Activated T-cell treated with anti-CD3 and anti-CD28 coated beads, Interleukin-2, amount 50 U/mL, for 1 hour (primary cell): ENCODE results near the gene SS18L1.
A peak's percentile ranks its signal among the peaks of the same experiment; 100 is the strongest.

ENCODE experiments used
- DNase-seq: peaks from one replicate; pipeline ENCODE4 v3.0.0-alpha.2; 2020

The SS18L1 gene

DNA sequence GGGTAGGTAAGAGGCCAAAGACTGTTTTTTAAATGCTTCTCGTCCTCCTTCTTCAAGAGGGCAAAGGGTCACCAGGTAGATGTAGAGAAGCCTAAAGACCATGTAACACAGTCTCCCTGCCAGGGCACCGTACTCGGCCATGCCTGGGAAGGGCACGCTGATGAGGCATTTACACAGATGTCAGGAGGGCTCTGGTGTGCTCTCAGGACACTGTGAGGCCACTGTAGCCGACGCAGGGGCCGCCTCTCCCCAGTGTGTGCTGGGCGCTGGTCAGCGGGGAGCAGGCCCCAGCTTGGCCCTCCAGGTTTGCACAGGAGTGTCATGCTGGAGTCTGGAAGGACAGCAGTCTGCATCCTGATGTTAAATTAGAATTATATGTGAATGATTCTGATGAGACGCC, 32.1 kb downstream of the SS18L1 start:
- DNase-seq, result no peak

DNA sequence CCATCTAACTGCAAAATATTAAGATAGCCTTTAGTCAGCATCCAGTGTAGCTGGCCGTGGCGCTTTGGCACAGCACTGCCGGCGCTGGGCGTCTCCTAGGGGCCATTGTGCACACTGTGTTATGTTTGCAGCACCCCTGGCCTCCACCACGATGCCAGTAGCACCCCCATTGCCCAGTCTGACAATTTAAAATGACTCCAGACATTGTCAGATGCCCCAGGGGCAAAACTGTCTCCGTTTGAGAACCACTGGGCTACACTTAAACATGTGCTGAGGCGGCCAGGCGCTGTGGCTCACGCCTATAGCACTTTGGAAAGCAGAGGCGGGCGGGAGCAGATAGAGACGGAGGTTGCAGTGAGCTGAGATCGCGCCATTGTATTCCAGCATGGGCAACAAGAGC, 33.3 kb downstream of the SS18L1 start:
- DNase-seq, result no peak

DNA sequence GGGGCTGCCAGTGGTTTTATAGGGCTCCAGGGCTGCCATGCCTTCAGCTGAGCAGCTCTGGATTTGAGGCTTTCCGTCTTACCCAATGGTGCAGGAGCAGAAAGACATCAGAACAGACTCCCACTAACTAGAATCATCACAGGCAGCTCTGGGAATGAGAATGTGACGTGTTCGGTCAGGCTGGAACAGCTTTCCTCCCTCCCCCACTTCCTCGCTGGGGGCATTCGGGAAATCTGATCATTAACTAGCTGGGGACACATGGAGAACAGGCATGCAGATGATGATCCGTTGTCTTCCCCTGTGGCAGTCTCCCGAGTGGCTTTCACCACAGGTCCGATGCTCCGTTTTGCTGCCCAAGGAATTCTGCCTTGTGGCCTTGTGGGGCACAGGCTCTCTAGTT, 33.7 kb downstream of the SS18L1 start:
- no peak for DNase-seq

DNA sequence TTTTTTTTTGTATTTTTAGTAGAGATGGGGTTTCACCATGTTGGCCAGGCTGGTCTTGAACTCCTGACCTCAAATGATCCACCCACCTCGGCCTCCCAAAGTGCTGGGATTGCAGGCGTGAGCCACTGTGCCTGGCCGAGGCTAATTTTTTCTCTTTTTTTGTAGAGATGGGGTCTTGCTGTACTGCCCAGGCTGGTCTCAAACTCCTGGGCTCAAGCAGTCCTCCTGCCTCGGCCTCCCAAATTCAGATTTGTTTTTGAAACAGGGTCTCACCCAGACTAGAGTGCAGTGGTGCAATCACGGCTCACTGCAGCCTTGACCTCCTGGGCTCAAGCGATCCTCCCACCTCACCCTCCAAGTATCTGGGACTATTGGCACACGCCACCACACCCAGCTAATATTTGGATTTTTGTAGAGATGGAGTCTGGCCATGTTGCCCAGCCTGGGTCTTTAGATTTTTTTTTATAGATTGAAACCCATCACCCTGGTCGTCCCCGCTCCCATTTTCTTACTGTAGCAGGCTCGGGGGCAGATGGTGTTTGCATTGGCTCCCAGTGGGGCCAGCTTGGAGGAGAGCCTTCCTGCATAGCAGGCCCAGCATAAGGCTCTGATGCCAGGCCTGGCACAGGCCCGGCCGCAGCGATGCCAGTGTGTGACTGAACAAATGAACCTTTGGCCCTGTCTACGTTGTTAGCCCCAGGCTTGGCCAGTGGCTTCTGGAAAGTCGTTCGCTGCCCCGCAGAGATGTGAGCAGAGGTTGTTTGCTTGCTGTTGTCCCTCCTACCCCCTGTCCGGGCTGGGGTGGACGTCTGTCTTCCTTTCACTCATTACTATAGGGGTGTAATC, 35.0 kb downstream of the SS18L1 start:
- DNase-seq, result no peak

DNA sequence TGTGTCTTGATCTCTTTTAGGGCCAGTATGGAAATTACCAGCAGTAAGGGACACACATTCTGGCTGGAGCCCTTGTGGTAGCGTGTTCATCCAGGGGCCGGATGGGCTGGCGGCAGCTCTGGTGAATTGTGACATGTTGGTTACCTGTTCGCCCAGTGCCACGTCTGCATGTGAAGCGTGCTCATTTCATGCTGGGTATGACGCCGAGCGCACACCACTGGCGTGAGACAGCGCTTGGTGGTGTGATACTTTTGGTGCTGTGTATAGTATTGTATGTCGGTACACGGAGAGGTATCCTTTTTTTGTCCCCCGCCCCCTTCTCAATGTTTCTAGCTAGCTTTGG, 35.6 kb downstream of the SS18L1 start:
- no peak for DNase-seq

DNA sequence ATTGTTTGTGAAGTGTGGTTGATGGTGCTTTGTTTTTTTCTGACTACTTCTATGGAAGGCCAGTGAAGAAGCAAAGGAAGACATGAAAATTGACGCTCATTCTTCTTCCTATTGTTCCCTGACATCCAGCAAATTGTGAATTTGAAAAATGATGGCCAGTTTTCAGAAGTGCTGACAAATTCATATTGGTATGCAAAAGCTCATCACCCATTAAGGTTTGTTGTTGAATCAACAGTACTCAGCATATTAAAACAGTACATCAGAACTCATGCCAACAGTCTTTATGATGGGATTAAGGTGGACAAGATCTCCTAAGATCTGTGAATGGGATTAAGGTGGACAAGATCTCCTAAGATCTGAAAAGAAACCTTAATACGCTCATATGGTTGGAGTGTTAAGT, 38.2 kb downstream of the SS18L1 start:
- DNase-seq, result no peak

DNA sequence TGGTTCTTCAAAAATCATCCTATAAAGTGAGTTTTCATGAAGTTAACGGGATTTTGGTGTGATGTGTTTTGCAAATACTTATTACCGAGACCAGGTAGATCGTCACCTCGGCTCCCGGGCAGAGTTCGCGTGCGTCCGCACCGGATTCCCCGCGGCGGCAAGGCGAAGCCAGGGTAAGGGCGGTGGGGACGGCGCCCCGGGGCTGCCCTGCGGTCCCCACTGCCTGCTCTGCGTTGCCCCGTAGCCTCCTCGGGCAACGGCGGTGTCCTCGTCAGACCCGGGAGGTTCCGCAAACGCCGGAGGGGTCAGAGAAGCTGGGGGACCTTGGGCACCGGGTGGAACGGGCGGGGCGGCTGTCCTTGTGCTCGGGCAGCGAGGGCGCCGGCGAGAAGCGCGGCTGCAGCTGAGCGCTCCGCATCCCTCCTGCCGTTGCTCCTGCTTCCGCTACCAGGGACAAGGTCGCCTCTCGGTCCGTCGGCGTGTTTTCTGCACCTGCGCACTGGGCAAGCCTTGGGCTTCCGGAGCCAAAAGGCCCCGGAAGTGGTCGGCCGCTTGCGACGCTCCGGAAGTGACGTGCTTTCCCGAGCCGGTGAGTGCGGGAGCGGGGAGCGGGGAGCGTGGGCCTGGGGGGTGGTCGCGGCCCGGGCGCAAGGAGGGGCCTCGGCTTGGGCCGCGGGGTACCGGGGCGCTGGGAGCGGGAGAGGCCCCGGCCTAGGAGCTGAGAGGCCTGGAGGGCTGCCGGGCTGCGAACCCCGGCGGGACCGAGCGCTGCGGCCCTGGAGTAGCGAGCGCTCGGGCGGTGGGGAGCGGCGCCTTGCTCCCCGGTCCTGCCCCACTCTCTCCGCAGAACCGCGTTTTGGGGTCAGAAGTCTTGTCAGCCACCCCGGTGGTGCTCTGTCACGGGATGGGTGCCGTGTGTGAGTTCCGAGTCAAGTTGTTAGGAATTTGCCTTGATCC, 39.2 kb downstream of the SS18L1 start, which contains the start of gene MTG2:
TSS of gene MTG2 (plus strand) at position 560 of the 957 bp plus-strand sequence. CDS start 10,393 bp downstream, outside the sequence.
- peak; percentile 90 for DNase-seq

DNA sequence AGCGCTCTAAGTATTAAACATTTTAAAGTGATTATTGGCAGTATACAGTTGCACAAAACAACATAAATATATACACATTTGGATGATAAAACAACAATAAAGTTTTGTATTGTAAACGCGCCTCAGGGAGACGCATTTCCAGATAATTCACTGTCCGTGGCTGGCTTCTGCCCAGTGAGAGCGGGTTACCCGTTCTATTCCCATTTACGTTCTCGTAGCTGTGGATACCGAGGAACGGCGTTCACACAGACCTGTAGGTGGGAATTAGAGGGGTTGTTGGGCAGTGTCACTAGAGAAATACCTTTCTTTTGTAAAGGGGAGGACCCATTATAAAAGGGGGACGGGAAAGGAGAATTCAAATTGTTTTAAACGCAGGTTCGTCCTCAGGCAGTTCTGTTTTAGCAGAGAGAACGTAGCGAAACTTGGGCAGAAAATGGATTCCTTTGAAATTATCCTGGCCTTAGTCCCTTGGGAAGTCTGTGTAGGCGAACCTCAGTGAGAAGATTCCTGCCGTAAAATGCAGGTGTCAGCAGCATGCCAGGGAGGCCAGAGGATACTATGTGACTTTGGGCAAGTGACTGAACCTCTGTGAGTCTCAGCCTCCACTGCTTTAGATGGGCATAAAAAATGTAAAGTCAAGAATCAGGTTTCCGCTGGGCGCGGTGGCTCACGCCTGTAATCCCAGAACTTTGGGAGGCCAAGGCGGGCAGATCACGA, 40.0 kb downstream of the SS18L1 start:
- DNase-seq, result no peak

DNA sequence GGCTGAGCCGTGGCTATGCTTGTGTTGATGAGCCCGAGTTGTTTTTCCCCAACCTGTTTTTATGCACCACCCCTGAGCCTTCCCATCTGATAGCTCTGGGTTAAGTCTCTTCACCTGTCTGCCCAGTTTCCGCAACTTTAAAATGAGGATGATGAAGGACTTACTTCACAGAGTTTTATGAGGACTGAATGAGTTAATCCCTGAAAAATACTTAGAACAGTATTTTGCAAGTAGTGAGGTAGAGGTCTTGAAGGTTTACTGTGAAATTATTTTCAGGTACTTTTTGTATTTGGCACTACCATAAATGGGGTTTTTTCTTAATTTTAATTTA, 42.5 kb downstream of the SS18L1 start:
- DNase-seq, result no peak

DNA sequence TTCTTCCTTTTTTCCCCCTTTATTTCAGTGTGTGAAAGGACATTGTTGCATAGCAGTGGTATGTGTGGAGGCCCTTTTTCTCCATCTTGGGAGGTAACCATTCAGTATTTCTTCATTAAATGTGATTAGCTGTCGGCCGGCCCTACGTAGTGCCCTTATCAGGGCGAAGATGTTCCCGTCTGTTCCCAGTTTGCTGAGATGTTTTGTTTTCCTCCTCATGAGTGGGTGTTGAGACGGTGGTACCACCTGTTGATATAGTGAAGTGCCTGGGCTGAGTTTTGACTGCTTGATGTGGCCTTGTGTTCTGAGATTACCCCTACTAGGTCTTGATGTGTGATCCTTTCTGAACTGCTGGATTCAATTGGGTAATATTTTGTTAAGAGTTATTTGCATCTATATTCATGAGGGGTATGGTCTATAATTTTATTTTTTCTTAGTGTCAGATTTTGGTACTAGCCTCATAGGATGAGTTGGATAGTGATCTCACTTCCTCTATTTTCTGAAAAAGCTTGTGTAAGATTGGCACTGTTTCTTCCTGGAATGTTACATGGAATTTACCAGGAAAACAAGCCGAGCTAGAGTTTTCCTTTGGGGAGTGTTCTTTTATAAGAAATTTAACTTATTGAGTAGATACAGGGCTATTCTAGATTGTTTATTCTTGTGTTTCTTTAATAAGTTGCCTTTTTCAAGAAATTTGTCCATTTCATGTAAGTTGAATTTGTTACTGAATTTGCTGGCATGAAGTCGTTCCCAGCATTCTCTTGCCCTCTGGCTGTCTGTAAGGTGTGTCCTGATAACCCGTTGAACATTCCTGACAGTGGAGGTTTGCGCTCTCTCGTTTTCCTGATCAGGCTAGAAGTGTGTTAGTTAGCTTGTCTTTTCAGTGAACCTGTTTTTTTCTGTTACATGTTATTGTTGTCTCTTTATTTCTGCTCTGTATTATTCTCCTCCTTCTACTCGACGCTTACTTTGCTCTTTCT, 43.6 kb downstream of the SS18L1 start:
- no peak for DNase-seq

DNA sequence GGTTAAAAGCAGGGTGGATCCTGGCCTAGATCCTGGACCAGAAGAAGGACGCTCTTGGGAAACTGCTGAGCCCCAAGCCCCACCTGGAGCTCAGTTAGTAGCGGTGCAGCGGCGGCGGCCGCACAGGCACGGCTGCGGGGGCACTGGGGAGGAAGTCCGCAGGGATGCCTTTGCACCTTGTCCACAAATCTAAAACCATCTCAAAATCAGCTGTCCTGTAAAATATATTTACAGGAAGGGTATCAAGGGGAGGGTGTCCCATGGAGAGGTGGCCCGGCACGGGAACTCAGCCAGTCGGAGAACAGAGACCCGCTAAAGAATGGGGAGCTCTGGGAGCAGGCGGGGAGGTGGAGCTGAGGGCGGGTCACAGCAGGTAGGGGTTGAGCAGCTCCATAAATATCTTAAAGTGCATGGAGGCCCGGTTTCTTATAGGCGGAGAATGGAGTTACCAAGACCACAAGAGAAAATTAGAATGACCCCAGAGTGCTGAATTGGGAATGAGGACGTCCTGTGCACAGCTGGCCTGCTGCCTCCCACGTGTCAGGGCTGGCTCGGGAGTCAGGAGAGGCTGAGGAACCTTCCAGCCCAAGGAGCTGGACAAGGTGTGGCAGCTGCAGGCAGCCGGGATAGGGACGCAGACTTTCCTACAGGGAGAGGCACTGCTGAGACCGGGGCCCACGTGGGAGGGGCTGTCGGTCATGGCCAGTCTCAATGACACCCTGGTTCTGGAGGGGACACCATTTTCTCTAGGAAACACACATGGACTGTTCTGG, 47.3 kb downstream of the SS18L1 start:
- no peak for DNase-seq

DNA sequence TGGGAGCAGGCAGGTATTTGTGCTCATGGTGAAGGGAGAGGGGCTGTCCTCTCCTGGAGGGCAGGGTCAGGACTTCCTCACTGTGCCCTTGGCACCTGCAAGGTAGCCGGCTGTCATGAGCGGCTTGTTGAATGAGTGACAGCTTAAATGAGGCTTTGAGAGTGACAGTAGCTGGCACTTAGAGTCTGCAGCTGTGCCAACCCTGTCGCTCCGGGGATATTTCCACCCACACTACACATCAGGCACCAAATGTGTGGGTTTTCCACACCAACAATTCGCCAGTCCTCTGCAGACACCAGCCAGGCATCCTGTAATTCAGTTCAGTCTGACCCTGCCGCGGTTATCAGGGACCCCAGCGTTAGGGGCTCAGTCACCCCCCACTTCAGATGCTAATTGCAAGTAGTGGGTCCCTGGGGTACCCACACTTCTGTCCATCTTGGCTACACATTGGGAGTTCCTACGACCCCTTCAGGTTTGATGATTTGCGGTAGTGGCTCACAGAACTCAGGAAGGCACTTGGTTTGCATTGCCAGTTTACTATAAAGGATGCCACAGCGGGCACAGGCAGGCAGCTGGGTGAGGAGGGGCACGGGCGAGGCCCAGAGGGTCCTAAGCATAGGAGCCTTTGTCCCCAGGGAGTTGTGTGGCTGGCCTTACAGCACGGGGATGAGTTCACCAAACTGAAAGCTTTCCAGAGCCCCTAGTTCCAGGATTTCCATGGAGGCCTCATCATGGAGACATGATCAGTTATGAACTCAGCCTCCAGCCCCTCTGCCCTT, 48.4 kb downstream of the SS18L1 start:
- DNase-seq, result no peak

DNA sequence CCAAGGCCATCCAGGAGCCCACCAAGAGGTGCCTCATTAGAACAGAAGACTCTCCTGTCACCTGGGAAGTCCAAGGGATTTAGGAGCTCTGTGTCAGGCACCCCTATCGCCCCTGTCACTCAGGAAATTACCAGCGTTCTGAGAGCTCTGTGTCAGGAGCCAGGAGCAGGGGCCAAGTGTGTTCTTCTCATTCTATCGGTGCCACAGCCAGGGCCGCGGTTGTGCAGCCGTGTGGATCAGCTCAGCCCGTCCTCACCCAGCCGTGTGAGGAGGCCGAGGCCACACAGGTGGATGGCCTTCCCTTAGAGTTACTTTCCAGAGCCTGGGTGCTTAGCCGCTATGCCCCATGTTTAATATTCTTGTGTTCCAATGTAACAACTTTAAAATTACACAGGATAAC, 49.1 kb downstream of the SS18L1 start:
- DNase-seq, result no peak

DNA sequence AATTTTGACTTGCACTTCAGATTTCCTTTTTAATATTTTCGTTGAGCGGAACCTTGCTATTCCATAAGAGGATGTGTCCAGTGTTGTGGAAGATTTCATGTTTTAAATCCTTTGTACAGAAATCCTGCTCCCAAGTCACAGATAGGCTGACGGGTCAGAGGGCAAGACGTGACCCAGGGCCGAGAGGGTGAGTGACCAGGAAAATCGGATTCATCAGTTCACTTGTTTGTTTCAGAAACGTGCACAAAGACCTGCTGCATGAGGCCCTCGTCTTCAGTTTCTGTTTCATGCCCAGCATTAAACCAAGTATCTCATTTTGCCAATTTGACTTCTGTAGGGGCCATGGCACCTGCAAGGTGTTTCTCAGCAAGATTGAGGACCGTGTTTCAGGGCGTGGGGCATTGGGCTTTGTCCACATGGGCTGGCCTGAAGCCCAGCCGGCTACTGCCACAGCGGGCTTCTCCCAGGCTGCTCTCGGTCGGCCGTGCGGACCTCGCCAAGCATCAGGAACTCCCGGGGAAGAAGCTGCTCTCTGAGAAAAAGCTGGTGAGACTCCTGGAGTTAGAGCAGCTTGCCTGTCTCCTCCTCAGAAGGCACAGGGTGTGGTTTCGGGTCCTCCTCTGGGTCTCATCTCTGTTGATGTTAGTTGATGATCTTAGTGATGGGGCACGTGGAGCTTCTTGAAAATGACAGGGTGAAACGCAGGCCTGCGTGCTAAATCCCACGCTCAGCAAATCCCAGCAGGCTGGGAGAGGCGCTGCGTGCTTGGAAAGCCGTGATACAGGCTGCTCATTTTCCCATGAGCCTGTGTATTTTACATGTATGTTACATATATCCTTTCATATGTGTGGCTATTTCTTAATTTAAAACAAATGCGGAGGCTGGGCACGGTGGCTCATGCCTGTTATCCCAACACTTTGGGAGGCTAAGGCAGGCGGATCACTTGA, 49.8 kb downstream of the SS18L1 start:
- no peak for DNase-seq

DNA sequence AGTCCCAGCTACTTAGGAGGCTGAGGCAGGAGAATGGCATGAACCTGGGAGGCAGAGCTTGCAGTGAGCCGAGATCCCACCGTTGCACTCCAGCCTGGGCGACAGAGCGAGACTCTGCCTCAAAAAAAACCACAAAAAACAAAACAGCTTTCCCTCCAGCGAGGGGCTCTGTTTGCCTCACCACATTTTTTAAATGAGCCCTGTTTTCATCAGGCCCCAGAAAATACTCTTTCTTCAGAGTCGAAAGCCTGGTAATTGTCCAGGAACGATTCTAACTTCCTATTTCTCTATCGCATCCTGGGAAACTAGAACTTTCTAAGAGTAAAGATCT, 51.5 kb downstream of the SS18L1 start:
- DNase-seq, result no peak

DNA sequence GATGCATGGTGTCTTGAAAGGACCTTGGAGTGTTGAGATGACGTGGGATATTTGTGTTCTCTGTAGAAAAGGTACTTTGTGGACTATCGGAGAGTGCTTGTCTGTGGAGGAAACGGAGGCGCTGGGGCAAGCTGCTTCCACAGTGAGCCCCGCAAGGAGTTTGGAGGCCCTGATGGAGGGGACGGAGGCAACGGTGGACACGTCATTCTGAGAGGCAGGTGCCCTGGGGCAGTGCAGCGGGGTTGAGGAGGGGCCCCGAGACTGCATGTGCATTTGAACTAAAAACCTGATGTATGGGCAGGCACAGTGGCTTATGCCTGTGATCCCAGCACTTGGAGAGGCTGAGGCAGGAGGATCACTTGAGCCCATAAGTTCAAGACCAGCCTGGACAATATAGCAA, 52.2 kb downstream of the SS18L1 start:
- DNase-seq, result no peak

DNA sequence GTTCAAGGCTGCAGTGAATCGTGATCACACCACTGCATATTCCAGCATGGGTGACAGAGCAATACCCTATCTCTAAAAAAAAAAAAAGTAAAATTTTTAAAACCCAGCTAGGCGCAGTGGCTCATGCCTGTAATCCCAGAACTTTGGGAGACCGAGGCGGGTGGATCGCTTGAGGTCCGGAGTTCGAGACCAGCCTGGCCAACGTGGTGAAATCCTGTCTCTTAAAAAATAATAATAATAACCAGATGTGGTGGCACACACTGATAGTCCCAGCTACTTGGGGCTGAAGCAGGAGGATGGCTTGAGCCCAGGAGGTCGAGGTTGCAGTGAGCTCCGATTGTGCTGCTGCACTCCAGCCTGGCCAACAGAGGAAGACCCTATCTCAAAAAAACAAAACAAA, 52.7 kb downstream of the SS18L1 start:
- no peak for DNase-seq

DNA sequence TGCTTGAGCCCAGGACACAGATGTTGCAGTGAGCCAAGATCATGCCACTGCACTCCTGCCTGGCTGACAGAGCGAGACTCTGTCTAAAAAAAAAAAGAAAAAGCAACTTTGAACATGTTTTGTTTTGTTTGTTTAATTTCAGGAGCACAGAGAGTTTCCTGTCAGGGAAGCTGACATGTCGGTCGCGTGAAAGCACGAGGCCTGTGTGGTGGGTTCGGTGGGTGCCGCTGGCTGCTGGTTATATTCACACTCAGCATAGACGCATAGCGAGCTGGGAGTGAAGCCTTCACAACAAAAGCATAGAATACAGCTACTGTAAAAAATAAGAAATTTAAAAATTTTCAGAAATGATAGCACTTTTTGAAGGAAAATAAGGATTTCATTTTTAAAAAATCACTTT, 53.7 kb downstream of the SS18L1 start:
- DNase-seq, result no peak

DNA sequence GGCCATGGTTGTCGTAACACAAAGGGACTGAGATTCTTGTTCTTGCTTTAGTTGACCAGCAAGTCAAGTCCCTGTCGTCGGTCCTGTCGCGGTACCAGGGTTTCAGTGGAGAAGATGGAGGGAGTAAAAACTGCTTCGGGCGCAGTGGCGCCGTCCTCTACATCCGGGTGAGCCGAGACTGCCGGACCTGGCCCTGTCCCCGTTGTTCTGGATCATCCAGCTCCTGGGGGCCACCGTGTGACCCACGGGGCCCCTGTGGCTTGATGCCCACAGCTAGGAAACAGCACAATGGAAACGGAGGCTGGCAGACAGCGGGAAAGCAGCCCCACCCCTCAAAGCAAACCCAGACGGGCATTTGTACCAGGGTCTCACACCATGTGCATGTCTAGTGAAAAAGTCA, 54.2 kb downstream of the SS18L1 start:
- no peak for DNase-seq

DNA sequence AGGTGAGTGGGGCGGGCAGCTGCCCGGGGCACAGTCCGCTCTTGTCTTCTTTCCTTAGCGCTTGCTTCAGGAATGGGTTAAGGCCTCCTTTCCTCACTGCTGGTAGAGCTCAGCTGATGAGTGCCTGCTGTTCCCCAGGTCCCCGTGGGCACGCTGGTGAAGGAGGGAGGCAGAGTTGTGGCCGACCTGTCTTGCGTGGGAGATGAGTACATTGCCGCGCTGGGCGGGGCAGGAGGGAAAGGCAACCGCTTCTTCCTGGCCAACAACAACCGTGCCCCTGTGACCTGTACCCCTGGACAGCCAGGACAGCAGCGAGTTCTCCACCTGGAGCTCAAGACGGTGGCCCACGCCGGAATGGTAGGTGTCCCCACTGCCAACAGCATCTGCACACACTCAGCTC, 54.9 kb downstream of the SS18L1 start:
- DNase-seq, result no peak
